ENCODE results near the gene SENP1. TPM values are rescaled to one million over a fixed set of nuclear protein-coding genes. Genes with fewer than 3 reads are reported as not detected.

The SENP1 gene
- total RNA-seq, 1 experiment from 2014 or later = 28.8 TPM

GRCh38 chr12:48060474-48060873, 45.4 kb downstream of the SENP1 start:
- H3K4me1 ChIP-seq (ENCODE audit: insufficient read depth, low read length) = no peaks in the 10 kb centered on the region
- Mint-ChIP-seq H3K27me3 (ENCODE audit: low read depth) (no peaks in the 10 kb centered on the region), H3K4me3 (no peak overlapping the region), H3K9me3 (no peaks in the 10 kb centered on the region), H3K36me3 (ENCODE audit: insufficient read depth in 1 of 3, low read depth in 3 of 3) (peaks cover 17 to 63% (median 54%) of the 10 kb centered on the region in 3 experiments; a peak in 6 of 7 replicates), H3K27ac (no peak overlapping the region), H3K4me1 (no peaks in the 10 kb centered on the region)
- H3T11ph ChIP-seq (ENCODE audit: low read length) = no peak overlapping the region
- no peak overlapping the region for H2AK5ac ChIP-seq (ENCODE audit: insufficient read length, low read length)
- H4K5ac ChIP-seq (ENCODE audit: insufficient read length, low read depth, low read length) = no peak overlapping the region
- H3K4me2 ChIP-seq (ENCODE audit: insufficient read depth, insufficient read length, low read length) = no peak overlapping the region
- H3K79me2 ChIP-seq (ENCODE audit: insufficient read depth, low read length) = no peaks in the 10 kb centered on the region
- H2AFZ ChIP-seq (ENCODE audit: low read length) = no peak overlapping the region
- WGBS (ENCODE audit: extremely low coverage, insufficient read length, low lambda C conversion rate) = no CpG with 5 or more reads among the region's 2 CpGs
- no peak overlapping the region for H3K9ac ChIP-seq (ENCODE audit: extremely low read depth, insufficient read length, low read length)
- no peak for DNase-seq
- H2BK15ac ChIP-seq (ENCODE audit: low read depth, low read length) = no peak overlapping the region
- H3K18ac ChIP-seq (ENCODE audit: insufficient read length, low read depth, low read length) = no peak overlapping the region
- no peaks in the 10 kb centered on the region for H3K79me1 ChIP-seq (ENCODE audit: insufficient read depth, low read depth, low read length, poor library complexity, severe bottlenecking)
- H3K23me2 ChIP-seq (ENCODE audit: insufficient read length, low read depth, low read length, poor library complexity, severe bottlenecking) = no peaks in the 10 kb centered on the region
- no peak overlapping the region for H4K8ac ChIP-seq (replicated peaks; ENCODE audit: insufficient read length, low read depth, low read length)
- H3K56ac ChIP-seq (ENCODE audit: insufficient read length, low read depth, low read length) = no peak overlapping the region
- no peak overlapping the region for H2BK12ac ChIP-seq (ENCODE audit: insufficient read length, low read depth, low read length)
- no peak overlapping the region for H2BK120ac ChIP-seq (ENCODE audit: low read depth, low read length, poor library complexity, severe bottlenecking)
- H3K23ac ChIP-seq (ENCODE audit: insufficient read length, low read depth, low read length) = no peak overlapping the region
- H3K14ac ChIP-seq (ENCODE audit: insufficient read depth, low read length) = no peak overlapping the region
- no peak for TF ChIP-seq CTCF (conservative IDR thresholded peaks at IDR 0.05)
- no peak overlapping the region for H3K27ac ChIP-seq (ENCODE audit: insufficient read length, low read depth, low read length)
- H3K9me3 ChIP-seq (ENCODE audit: control insufficient read depth, low read depth, low read length) = no peaks in the 10 kb centered on the region
- no peak overlapping the region for H2BK20ac ChIP-seq (ENCODE audit: low read depth, low read length, poor library complexity, severe bottlenecking)
- no peak overlapping the region for H3K4ac ChIP-seq (ENCODE audit: low read depth, low read length)
- H4K91ac ChIP-seq (ENCODE audit: insufficient read length, low read depth, low read length) = no peak overlapping the region
- no peaks in the 10 kb centered on the region for H4K20me1 ChIP-seq (ENCODE audit: control insufficient read depth, insufficient read depth, insufficient read length)
- no peaks in the 10 kb centered on the region for H3K27me3 ChIP-seq (ENCODE audit: insufficient read depth, low read length)
- H2BK5ac ChIP-seq (ENCODE audit: insufficient read length, low read length) = no peak overlapping the region
